Activated CD4-positive, alpha-beta T cell treated with anti-CD3 and anti-CD28 coated beads for 48 hours (primary cell): ENCODE results near the gene TYW1.
A peak's percentile ranks its signal among the peaks of the same experiment; 100 is the strongest.
"Not testable (repeated sequence)": the region's sequence is repeated elsewhere in the genome, so short reads cannot be mapped to it uniquely, and the experiment has no call there.

Source experiments
- DNase-seq: peaks from one replicate; pipeline ENCODE4 v3.0.0-alpha.2; 2020

Gene TYW1, protein sequence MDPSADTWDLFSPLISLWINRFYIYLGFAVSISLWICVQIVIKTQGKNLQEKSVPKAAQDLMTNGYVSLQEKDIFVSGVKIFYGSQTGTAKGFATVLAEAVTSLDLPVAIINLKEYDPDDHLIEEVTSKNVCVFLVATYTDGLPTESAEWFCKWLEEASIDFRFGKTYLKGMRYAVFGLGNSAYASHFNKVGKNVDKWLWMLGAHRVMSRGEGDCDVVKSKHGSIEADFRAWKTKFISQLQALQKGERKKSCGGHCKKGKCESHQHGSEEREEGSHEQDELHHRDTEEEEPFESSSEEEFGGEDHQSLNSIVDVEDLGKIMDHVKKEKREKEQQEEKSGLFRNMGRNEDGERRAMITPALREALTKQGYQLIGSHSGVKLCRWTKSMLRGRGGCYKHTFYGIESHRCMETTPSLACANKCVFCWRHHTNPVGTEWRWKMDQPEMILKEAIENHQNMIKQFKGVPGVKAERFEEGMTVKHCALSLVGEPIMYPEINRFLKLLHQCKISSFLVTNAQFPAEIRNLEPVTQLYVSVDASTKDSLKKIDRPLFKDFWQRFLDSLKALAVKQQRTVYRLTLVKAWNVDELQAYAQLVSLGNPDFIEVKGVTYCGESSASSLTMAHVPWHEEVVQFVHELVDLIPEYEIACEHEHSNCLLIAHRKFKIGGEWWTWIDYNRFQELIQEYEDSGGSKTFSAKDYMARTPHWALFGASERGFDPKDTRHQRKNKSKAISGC

DNA sequence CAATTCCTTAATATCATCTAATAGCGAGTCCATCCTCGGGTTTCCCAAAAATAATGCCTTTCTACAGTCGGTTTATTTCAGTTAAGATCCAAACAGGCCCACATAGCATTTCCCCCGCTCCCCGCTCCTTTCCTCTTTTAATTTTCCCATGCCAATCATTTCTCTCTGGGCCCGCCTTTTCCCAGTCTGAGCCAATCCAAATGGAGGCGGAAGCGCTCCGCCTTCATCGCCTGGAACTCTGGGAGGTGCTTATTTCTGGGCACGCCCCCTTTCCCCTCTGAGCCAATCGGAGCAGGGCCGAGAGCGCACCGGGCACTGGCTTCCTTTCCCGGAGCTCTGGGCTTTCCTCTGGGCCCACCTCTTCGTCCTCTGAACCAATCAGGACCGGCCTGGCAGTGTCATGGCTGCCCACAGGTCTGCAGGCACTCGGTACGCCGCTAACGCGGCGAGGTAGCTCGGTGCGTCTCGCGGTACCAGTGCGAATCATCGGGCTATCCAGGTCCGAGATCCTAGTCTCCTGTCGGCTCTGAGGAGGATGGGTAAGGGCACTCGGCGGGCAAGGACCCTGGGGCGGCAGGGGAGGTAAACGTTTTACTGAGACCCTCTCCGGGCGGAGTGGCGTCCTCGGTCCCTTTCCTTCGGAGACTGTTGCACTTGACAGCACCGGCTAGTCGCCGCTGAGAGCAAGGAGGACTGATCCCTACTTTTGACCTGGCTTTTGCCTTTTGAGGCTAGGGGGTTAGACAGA, at the start of gene TYW1:
Gene TYW1 (plus strand): TSS at position 390 of the 748 bp plus-strand sequence. CDS start 146 bp downstream, at position 536.
- DNase-seq, result peak; percentile 99

DNA sequence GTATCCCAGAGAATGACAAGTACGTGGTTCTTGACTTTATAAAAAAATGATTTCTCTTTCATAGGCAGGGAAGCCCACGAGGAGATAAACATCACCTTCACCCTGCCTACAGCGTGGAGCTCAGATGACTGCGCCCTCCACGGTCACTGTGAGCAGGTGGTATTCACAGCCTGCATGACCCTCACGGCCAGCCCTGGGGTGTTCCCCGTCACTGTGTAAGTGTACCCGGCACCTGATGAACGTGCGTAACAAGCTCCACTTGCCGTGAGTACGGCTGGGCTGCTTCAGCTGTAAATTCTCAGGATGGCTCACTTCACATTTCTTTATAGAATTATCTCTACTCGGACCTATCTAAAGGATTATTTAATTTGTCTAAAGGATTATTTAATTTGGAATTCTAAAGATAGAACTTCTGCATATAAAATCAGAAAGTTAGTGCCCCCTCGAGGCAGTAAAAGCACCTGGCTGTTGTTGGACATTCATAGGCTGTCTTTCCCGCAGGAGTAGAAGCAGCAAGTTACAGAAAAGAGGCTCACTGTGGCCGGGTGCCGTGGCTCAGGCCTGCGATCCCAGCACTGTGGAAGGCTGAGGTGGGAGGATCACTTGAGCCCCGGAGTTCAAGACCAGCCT, 48.0 kb upstream of the TYW1 start:
- DNase-seq, result no peak

DNA sequence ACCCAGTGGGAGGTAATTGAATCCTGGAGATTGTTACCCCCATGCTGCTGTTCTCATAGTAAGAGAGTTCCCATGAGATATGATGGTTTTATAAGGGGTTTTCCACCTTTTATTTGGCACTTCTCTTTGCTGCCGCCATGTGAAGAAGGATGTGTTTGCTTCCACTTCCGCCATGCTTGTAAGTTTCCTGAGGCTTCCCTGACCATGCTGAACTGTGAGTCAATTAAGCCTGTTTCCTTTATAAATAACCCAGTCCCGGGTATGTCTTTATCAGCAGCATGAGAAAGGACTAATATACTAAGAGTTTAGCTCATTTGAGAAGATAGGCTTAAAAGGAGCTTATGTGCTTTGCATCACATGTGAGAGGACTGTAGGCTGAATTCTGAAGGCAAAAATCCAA, 46.3 kb upstream of the TYW1 start:
- DNase-seq, result no peak

DNA sequence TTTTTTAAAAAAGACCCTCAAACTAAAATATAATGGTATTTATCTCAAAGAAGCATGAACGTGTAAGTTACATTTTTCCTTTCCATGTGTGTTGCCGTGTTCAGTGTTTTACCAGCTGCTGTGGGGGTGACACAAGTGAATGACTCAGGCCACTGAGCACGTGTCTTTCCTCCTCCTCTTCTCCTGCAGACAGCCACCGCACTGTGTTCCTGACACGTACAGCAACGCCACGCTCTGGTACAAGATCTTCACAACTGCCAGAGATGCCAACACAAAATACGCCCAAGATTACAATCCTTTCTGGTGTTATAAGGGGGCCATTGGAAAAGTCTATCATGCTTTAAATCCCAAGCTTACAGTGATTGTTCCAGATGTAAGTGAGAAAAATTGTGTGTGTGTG, 45.9 kb upstream of the TYW1 start:
- DNase-seq, result no peak

DNA sequence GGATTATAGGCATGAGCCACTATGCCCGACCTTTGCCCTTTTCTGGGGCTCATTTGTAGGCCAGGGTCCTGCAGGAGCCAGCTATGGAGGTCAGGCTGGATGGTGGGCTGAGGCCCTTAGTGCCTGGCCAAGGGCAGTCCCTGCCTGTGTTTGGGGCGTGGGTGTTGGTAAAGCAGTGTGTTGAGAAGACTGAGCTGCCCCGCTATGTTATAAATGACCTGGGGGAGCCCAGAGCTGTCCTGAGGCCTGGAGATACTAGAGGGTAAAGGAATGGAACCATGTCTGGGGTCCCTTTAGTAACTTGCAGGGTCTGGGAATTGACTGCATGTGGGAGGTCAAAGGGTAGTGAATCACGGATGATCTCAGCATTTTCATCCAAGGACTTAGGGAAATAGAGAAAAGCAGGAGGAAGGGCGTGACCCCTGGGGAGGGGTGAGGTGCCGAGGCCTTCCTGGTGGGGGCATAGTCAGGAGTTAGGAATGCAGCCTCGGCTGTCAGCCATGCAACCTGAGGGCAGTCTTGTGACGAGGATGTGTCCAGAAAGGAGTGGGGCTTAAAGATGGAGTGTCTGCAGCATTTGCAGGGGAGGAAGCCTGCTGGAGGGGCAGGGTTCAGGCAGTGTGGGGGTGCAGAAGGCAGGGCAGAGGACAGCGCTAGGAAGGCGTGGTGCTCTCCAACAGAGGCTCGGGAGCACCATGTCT, 44.1 kb upstream of the TYW1 start:
- DNase-seq, result no peak

DNA sequence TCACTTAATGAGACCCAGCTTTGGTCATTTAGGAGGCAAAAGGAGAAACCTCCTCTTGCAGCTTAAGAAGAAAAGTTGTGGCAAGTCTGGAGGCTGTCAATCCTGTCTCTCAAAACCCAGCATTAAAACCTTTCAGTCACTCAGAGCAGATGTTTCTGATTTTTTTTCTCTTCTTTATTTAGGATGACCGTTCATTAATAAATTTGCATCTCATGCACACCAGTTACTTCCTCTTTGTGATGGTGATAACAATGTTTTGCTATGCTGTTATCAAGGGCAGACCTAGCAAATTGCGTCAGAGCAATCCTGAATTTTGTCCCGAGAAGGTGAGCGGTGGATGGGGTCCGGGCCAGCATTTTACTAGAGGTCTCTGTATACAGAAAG, 43.6 kb upstream of the TYW1 start:
- DNase-seq, result no peak

DNA sequence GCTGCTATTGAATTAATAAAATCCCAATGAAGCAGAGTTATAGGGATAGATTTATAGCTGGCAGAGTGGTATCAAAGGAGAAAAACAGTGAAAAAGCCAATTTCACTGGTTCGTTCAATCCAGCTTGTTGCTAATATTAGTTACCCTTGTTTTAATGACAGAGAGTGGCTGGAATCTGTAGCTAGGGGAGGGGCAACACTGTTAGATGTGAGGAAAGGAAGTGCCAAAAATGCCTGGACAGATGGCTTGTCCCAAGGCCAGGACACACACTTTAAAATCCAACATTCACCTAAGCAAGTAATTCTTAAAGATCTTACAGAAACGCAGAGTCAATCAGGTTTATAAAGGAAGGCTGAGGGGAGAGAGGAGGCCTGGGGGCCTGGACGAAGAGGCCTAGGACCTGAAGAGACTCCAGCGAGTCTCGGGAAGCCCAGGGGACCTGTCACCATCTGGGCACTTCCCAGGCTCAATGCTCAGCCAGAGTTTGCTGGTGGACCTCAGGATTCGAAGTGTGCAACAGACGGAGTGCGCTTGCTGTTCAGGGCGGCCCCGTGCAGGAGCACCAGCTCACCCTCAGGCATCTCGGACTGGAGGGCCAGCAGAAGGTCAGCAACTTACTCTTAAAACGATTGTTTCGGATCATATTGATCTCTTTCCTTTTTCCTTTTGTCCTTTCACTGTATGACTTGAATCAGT, 38.9 kb upstream of the TYW1 start:
- DNase-seq, result no peak

DNA sequence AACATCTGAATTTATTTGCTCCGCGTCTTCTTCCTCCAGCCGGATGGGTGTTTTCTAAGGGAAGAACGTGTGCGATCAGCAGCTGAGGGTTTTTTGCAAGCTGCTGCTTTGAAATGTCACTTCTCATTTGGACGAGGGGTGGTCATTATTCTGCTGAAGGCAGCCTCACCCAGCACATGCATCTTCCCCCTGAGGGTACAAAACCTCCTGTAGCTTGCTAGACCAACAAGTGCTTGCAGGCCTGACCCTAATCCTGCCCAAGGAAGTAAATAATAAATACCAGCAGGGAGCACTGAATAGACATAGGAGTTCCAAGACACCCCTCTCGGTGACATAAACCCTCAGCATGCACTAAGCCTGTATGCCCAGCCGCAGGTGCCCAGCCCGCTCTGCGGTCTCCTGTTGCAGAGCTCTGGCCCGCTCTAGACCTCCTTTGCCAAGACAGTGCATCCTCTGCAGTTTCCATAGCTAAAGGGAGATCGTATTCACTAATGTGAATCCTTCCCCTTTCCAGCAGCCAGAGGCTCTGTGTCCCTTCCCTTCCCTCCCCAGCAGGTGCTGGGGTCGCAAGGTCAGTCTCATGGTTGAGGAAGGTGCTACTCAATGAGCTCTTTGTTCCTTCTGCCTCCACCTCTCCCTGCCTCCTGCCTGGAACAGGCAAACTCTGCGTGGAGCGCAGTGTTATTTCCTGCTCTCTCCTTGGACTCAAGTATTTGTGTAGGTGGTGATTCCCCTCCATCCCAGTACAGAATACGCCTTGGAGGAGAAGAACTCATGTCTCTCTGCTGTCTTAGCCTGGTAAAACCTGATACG, 37.9 kb upstream of the TYW1 start:
- no peak for DNase-seq

DNA sequence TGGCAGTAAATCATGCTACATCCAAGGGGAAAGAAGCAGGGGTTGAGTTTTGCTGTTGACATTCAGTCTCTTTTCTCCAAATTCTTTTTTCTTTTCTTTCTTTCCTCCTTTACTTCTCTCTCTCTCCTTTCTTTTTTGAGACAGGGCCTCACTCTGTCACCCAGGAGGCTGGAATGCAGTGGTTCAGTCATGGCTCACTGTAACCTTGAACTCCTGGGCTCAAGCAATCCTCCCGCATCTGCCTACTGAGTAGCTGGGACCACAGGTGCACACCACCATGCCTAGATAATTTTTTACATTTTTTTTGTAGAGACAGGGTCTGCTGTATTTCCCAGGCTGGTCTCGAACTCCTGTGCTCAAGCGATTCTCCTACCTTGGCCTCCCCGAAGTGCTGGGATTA, 36.4 kb upstream of the TYW1 start:
- no peak for DNase-seq

DNA sequence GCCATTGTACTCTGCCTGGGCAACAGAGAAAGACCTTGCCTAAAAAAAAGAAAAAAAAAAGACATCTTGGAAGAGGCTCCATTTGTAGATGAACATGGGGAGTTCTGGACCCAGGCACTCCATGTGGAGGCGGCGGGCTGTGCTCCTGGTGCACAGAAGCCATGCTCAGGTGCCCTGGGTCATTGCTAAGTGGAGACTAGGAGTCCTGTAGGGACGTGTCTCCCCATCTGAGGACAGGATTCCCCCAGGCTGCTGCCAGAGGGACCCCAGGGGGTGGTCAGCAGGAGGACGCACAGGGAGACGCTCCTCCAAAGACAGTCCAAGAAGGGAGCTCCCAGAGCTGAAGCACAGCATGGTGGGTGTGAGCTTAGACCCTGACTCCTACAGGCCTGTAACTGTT, 35.5 kb upstream of the TYW1 start:
- no peak for DNase-seq

DNA sequence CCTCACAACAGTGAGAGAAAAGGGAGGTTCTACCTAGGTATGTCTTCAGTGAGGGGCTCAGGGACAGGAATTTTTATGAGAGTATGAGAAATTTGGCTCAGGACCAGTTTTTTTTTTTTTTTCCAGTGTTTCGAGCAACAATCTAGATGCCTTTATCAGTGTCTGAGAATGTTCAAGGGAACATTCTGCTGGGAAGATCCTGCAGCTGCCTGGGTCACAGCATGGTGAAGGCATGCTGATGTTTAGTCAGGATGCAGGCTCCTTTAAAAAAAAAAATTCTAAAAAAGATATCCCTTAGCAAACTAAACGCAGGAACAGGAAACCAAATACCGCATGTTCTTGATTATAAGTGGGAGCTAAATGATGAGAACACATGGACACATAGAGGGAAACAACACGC, 32.2 kb upstream of the TYW1 start:
- DNase-seq, result no peak

DNA sequence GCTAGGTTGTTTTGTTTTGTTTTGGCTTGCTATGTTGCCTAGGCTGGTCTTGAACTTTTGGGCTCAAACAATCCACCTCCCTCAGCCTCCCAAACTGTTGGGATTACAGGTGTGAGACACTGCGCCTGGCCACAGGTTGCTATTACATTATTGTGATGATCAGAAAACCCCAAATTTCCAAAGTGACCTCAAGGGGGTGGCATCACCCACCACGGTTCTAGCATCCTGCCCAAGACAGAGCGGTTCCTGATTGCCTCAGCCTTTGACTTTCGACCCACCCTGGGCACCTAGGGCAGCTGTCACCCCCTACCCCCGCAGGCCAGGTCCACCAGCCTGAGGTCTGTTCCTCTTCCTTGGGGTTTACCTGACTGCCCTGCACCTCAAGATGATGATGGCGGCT, 29.6 kb upstream of the TYW1 start:
- no peak for DNase-seq

DNA sequence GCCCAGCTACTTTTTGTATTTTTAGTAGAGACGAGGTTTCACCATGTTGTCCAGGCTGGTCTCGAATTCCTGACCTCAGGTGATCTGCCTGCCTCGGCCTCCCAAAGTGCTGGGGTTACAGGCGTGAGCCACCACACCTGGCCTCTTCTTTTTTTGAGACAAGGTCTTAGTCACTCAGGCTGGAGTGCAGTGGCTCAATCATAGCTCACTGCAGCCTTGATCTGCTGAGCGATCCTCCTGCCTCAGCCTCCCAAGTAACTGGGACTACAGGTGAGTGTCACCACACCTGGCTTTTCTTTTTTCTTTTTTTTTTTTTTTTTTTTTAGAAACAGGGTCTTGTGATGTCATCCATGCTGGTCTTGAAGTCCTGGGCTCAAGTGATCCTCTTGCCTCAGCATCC, 27.6 kb upstream of the TYW1 start:
- DNase-seq, result not testable (repeated sequence)

DNA sequence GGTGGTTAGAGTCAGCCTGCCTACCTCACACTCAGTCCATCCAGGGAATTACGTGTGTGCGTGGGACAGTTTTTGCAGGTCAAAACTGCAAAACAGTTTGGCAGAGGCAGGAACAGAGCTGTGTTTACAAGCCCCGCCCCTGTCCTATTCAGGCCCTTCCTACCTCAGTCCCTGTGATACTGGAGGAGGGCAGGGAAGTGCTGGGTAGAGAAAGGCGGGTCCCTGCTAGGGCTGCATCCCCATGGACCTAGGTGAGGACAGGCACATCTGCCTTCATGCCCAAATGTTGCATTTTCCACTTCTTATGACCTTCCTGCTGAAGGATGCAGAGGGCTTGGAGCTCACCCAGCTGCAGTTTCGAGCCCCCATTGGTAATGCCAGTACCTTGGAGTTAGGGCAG, 26.3 kb upstream of the TYW1 start:
- DNase-seq, result no peak

DNA sequence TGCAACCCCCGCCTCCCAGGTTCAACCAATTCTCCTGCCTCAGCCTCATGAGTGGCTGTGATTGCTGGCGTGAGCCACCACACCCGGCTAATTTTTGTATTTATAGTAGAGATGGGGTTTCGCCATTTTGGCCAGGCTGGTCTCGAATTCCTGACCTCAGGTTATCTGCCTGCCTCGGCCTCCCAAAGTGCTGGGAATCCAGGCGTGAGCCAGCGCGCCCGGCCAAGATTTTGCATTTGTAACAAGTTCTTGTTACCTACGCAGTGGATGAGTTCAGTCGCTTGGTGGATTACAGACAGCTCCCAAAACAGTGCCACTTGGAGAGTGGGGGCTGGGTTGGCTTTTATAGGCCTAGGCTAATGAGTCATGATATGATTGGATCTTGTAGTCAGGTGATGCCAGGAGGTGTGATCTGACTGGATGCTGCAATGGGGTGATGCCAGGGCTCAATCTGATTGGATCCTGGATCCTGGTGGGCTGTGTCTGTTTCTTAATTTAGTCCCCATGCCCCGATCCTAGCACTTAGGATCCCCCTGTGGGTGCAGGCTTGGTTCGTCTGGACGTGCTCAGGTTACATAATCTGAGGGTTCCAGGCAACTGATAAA, 21.5 kb upstream of the TYW1 start:
- DNase-seq, result peak; percentile 9

DNA sequence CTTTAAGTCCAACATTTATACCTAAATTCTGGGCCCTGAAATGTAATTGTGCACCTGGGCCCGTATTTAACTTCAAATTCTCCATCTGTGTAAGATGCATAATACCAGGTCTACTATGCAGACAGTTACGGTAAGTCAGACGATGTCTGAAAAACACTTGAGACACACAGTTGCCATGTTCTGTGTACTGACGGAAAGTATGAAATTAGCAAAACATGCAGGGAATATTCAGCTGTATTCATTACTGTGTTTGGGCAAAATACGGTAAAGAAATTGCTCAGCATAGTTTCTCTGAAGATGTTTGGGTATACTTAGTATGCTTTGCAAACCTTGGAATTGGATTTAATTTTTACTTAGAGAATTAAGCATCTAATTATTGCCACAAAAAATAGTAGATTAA, 18.3 kb upstream of the TYW1 start:
- DNase-seq, result not testable (repeated sequence)

DNA sequence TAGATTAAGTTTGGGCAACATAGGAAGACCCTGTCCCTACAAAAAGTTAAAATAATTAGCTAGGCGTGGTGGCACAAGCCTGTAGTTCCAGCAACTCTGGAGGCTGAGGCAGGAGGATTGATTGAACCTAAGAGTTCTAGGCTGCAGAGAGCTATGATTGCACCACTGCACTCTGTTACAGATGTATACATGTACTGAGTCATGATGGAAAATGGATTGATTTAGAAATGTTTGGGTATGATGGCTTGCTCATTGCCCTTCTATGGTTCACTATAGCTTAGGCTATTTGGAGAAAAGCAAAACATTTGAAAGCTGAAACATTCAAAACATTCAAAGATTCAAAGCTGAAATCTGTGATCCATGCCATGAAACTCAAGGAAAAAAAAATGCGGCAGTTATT, 17.6 kb upstream of the TYW1 start:
- DNase-seq, result not testable (repeated sequence)

DNA sequence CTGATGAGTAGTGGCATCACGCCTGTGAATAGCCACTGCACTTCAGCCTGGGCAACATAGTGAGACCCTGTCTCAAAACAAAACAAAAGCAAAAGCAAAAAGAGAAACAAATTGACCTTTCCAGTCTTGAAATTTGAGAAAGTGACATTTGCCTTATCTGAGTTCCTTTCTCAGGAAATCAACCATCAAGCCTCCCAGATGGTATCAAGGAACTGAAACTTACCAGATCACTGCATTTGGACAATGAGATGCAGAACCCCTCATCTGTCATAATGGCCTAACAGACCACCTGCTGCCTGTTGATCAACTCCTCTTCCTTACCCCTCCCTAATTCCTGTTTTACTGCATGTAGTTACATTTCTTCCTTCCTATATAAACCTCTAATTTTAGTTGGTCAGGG, 16.3 kb upstream of the TYW1 start:
- DNase-seq, result not testable (repeated sequence)

DNA sequence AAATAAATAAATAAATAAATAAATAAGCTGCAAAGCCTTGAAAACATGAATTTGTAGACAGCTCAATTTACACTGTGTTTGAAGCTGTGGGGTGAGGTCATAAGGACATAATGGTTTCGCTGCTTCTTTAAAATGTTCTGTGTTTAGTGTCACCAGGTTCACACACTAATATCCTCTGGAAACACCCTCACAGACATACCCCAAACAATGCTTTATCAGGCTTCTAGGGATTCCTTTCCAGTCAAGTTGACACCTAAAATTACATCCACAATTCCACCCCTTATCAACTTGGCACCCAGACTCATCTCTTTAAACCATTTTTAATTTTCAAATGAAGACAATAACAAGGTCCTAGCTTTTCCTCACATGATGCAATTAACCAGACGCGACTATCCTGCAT, 7.1 kb upstream of the TYW1 start:
- DNase-seq, result not testable (repeated sequence)

DNA sequence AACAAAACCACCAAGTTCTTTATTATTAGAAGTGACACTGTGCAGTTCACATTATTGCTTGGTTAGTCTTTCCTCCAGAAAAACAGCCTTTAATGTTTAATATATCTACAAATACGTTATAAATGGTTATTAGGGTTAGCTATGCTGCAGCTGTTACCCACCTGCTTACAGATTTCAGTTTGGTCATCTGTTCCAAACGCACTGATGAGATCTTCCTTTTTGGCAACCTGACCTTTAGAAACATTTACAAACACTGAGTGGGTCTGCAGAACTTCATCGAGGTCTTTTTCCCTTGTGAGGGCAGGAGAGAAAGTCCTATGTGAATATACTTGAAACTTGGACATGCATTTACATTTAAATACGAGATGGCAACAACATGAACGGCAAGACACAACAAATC, 2.6 kb upstream of the TYW1 start:
- DNase-seq, result not testable (repeated sequence)

DNA sequence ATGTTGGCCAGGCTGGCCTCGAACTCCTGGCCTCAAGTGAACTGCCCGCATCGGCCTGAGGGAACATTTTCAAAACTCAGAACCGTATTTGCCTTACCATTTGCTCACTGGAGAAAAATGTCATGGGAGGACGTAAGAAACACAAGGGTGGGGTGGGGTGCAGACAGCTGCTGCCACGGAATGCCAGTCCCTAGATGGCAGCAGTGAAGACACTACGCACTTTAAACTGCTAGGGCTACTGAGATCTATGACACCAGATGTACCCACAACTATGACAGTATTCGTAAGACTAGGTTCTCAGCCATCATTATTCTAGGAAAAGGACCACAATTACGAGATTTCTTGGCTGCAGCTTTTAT, 2.0 kb upstream of the TYW1 start:
- peak; percentile 57 for DNase-seq
